ENCODE data around the gene MATN3. TPM values are rescaled to one million over a fixed set of nuclear protein-coding genes. Genes with fewer than 3 reads are reported as not detected.
A peak's percentile ranks its signal among the peaks of the same experiment; 100 is the strongest.

MATN3 gene
- total and polyA plus RNA-seq, 9 of the 15 experiments (the other 6 are each of a cell fraction or from before 2014, with no cell fraction given), result not detected

GRCh38 chr2:20051532-20052228, 39.2 kb upstream of the MATN3 start, which contains the start of gene LAPTM4A (continued):
- TF ChIP-seq ATF4 (CRISPR knock-in tag; IDR thresholded peaks at IDR 0.05) (peak; percentile 11; the same call in 1 of the 2 replicates), ZNF507 (tag; conservative IDR thresholded peaks at IDR 0.05) (no peak), ZNF589 (CRISPR knock-in tag; IDR thresholded peaks at IDR 0.05; ENCODE audit: low read depth) (no peak), NBN (IDR thresholded peaks at IDR 0.05; ENCODE audit: low read depth) (peak; percentile 81), EP300 (IDR thresholded peaks at IDR 0.05; ENCODE audit: low read length) (peak; percentile 34; the same call in 1 of the 2 replicates), KHSRP (IDR thresholded peaks at IDR 0.05) (peak; percentile 74), ETV1 (tag; conservative IDR thresholded peaks at IDR 0.05; ENCODE audit: low read depth) (peak; percentile 67), E2F4 (CRISPR knock-in tag; IDR thresholded peaks at IDR 0.05; ENCODE audit: low read depth) (peak; percentile 43; the same call in 1 of the 2 replicates), EGR1 (conservative IDR thresholded peaks at IDR 0.05) (peak; percentile 86), CREB3 (tag; conservative IDR thresholded peaks at IDR 0.05; ENCODE audit: low read depth) (0 out of 2 replicates have a peak, but pooled peaks have one; percentile 37), PTRF (tag; IDR thresholded peaks at IDR 0.05) (no peak), POLR2B (IDR thresholded peaks at IDR 0.05; ENCODE audit: low read depth, partially characterized antibody) (peak; percentile 82), SRF (CRISPR knock-in tag; IDR thresholded peaks at IDR 0.05) (peak in 1 of 2 experiments; percentile 42; a peak in 2 of 4 replicates), TAF9B (IDR thresholded peaks at IDR 0.05; ENCODE audit: partially characterized antibody) (peak; percentile 65), TOE1 (IDR thresholded peaks at IDR 0.05; ENCODE audit: borderline replicate concordance) (peak; percentile 72; the same call in 1 of the 2 replicates), TOE1 (CRISPR knock-in tag; IDR thresholded peaks at IDR 0.05; ENCODE audit: borderline replicate concordance, low read depth) (0 out of 2 replicates have a peak, but pooled peaks have one; percentile 89)

All from K562 (cell line).